Psoas muscle (tissue), 8 donors: ENCODE measurements around the gene ZNF491. TPM values are rescaled to one million over a fixed set of nuclear protein-coding genes. Genes with fewer than 3 reads are reported as not detected.

ENCODE experiments used
- ATAC-seq, 4 donors: fragments of 200-7000 bp; cut with Tn5 transposase; one replicate each; pipeline ENCODE4 v1.9.1; 2020; ENCODE audit warnings: moderate library complexity in 3 of 4, mild to moderate bottlenecking in 2 of 4
- DNase-seq, 2 donors: peaks; one replicate each; pipeline ENCODE4 v3.0.0-alpha.2; 2020
- H3K27ac ChIP-seq: fragments of 200-600 bp; one replicate; pipeline ENCODE4 v1.8.0; 2022
- H3K27me3 ChIP-seq, 3 donors: fragments of 200-600 bp in 1 of 3; one replicate each; pipeline versions ENCODE4 v1.6.1 to v1.8.0; 2013 to 2022; ENCODE audit warnings: low read length in 2 of 3, mild to moderate bottlenecking in 2 of 3, moderate library complexity in 1 of 3; ENCODE audit not compliant: insufficient read depth in 3 of 3
- H3K36me3 ChIP-seq, 2 donors: fragments of 200-600 bp in 1 of 2; one replicate each; pipeline versions ENCODE4 v1.6.1 to v1.8.0; 2013 to 2022; ENCODE audit warnings: low read depth in 1 of 2, mild to moderate bottlenecking in 1 of 2, moderate library complexity in 1 of 2; ENCODE audit not compliant: insufficient read depth in 1 of 2
- H3K4me1 ChIP-seq: fragments of 200-600 bp; one replicate; pipeline ENCODE4 v1.8.0; 2022
- H3K4me3 ChIP-seq: fragments of 200-600 bp; one replicate; pipeline ENCODE4 v1.8.0; 2022; ENCODE audit warnings: mild to moderate bottlenecking
- H3K9me3 ChIP-seq: fragments of 200-600 bp; one replicate; pipeline ENCODE4 v1.8.0; 2022
- WGBS, 3 donors: extraction: QIAGEN DNeasy Blood & Tissue Kit; methylation state at CpG; one replicate each; pipeline versions ENCODE4 v1.1.6 to v1.1.7; 2013; 5-methylcytosine and 5-hydroxymethylcytosine counted together
- intact Hi-C, 2 donors: fragments of 100-400 bp; cut with DNase I; formaldehyde crosslinking; loops; one replicate each; pipeline versions ENCODE4 v1.11.0 to v1.14.2; 2022
- polyA plus RNA-seq, 3 donors: library from polyadenylated mRNA; stranded (reverse); fragments of 200-250 nt; gene quantifications; one replicate each; pipeline ENCODE4 v1.2.3, GENCODE V29; 2013
- total RNA-seq, 4 donors: library from RNA; stranded (reverse); fragmentation: NEBNext Ultra II Directional in 2 of 4; extraction: Animal tissue kit (Norgen Biotek cat#: 25700) in 2 of 4; gene quantifications; one replicate each; pipeline versions ENCODE4 v1.2.1 to v1.2.4, GENCODE V29; 2021 to 2023
- TF ChIP-seq, protein P1 (sequence below): fragments of 200-600 bp; IDR thresholded peaks from one replicate; pipeline ENCODE4 v1.8.0; 2022; ENCODE audit warnings: antibody characterized with exemption
- donor health status: healthy with polysubstance abuse.
- donor health status: DM: no; HTN: no; CAD: no; lungs with moderate emphysema.
- donor health status: Bipolar disorder and iron deficiency.
- donor health status: healthy.
- donor health status: DM: yes; HTN: yes; CAD: no.
- donor health status: DM: no; HTN: no; CAD: no.
- donor health status: DM: no; HTN: no; CAD: no.
- donor health status: DM: yes; HTN: yes; CAD: no.

Gene ZNF491
- total and polyA plus RNA-seq, 7 donors, result 0.44 to 1.9 (median 0.93) TPM

DNA sequence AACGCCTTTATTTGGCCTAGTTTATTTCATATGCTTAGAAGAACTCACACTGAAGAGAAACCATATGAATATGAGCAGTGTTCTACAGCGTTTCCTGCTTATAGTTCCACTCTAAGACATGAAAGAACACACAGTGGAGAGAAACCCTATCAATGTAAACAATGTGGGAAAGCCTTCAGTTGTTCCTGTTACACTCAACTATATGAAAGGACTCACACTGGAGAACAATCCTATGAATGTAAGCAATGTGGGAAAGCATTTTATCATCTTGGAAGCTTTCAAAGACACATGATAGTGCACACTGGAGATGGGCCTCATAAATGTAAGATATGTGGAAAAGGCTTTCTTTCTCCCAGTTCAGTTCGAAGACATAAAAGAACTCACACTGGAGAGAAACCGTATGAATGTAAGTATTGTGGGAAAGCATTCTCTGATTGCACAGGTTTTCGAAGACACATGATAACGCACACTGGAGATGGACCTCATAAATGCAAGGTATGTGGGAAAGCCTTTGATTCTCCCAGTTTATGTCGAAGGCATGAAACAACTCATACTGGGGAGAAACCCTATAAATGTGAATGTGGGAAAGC, 17.8 kb upstream of the ZNF491 start:
- intact Hi-C loops, result loop anchor here in 1 of 2 donors (10.0 kb wide), 1 partner anchor 106 kb away; no protein-coding TSS in a partner anchor
- ATAC-seq (no peak), DNase-seq (no peak)
- Histone ChIP-seq H3K27ac (no peak overlapping the region), H3K4me3 (no peak overlapping the region), H3K27me3 (no peaks in the 10 kb centered on the region), H3K36me3 (peaks cover 31 to 48% of the 10 kb centered on the region in 2 donors), H3K9me3 (peaks cover 69% of the 10 kb centered on the region), H3K4me1 (no peaks in the 10 kb centered on the region)
- TF ChIP-seq, protein P1, sequence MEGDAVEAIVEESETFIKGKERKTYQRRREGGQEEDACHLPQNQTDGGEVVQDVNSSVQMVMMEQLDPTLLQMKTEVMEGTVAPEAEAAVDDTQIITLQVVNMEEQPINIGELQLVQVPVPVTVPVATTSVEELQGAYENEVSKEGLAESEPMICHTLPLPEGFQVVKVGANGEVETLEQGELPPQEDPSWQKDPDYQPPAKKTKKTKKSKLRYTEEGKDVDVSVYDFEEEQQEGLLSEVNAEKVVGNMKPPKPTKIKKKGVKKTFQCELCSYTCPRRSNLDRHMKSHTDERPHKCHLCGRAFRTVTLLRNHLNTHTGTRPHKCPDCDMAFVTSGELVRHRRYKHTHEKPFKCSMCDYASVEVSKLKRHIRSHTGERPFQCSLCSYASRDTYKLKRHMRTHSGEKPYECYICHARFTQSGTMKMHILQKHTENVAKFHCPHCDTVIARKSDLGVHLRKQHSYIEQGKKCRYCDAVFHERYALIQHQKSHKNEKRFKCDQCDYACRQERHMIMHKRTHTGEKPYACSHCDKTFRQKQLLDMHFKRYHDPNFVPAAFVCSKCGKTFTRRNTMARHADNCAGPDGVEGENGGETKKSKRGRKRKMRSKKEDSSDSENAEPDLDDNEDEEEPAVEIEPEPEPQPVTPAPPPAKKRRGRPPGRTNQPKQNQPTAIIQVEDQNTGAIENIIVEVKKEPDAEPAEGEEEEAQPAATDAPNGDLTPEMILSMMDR, result no peak
- 97 to 99% (median 99%) methylated on average over 7 of the region's 7 CpGs for WGBS, 3 donors

DNA sequence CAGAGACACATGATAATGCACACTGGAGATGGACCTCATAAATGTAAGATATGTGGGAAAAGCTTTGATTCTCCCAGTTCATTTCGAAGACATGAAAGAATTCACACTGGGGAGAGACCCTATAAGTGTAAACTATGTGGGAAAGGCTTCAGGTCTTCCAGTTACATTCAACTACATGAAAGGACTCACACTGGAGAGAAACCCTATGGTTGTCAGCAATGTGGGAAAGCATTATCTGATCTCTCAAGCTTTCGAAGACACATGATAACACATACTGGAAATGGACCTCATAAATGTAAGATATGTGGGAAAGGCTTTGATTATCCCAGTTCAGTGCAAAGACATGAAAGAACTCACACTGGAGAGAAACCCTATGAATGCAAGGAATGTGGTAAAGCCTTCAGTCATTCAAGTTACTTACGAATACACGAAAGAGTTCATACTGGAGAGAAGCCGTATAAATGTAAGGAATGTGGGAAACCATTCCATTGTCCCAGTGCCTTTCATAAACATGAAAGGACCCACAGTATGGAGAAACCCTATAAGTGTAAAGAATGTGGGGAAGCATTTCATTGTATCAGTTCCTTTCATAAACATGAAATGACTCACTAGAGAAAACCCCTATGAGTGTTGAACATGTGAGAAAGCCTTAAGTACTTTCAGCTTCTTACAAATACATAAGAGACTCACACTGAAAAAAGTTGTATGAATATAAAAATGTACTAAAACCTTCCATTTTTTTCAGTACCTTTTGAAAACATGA, 16.8 kb upstream of the ZNF491 start:
- Histone ChIP-seq H3K27ac (no peak overlapping the region), H3K4me1 (no peaks in the 10 kb centered on the region), H3K27me3 (no peaks in the 10 kb centered on the region), H3K36me3 (peaks cover 31 to 48% of the 10 kb centered on the region in 2 donors), H3K4me3 (no peak overlapping the region), H3K9me3 (peaks cover 76% of the 10 kb centered on the region)
- ATAC-seq (no peak), DNase-seq (no peak)
- TF ChIP-seq, protein P1, result no peak
- intact Hi-C loops, result loop anchor here in 1 of 2 donors (10.0 kb wide), 1 partner anchor 107 kb away; no protein-coding TSS in a partner anchor
- 94 to 97% (median 95%) methylated on average over 5 of the region's 5 CpGs for WGBS, 3 donors

DNA sequence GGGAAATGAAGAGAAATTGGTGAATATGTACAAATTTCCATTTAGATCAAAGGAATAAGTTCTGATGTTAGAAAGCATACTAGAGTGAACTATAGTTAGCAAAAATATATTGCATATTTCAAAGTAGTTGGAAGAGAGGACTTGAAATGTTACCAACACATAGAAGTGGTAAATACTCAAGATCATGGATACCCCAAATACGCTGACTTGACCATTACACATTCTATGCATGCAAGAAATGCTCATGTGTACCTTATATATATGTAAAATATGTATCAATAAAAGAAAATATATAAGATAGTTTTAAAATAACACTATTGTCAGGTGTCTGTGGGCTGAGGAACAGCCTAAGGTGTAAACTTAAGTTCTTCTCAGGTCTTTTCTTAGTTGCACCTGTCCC, 14.6 kb upstream of the ZNF491 start:
- Histone ChIP-seq H3K27me3 (no peaks in the 10 kb centered on the region), H3K27ac (no peak overlapping the region), H3K4me1 (no peaks in the 10 kb centered on the region), H3K9me3 (peaks cover 93% of the 10 kb centered on the region), H3K36me3 (peaks cover 27 to 35% of the 10 kb centered on the region in 2 donors), H3K4me3 (no peak overlapping the region)
- TF ChIP-seq, protein P1, result no peak
- no peak for DNase-seq
- intact Hi-C loops, result loop anchor here in 1 of 2 donors (10.0 kb wide), 1 partner anchor 109 kb away; no protein-coding TSS in a partner anchor
- no peak for ATAC-seq
- WGBS, 3 donors, result 99 to 100% (median 100%) methylated on average over 1 of the region's 1 CpG

DNA sequence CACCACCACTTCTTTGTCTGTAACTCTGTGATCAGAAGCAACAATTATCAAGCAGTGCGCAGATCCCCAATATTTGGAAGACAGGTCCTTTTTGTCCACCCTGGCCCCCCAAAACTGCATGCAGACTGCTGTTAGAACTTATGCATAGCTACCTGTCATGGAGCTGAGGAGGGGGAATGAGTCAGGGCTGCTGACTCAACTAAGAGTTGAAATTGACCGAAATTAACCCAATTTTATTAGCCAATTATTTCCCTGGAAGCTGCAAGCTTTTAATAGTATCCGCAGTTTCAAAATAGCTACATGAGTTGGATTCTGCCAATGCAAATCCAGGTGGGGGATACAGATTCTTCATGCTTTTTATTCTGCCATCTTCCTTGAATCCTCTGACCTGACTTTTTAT, 14.0 kb upstream of the ZNF491 start:
- TF ChIP-seq, protein P1, result no peak
- intact Hi-C loops, result loop anchor here in 1 of 2 donors (10.0 kb wide), 1 partner anchor 110 kb away; no protein-coding TSS in a partner anchor
- H3K27ac ChIP-seq, result no peak overlapping the region
- ATAC-seq (no peak), DNase-seq (no peak)
- H3K4me1 ChIP-seq, result no peaks in the 10 kb centered on the region
- peaks cover 22 to 29% of the 10 kb centered on the region in 2 donors for H3K36me3 ChIP-seq
- H3K27me3 ChIP-seq, result no peaks in the 10 kb centered on the region
- 95 to 97% (median 97%) methylated on average over 3 of the region's 3 CpGs for WGBS, 3 donors
- no peak overlapping the region for H3K4me3 ChIP-seq
- peaks cover 93% of the 10 kb centered on the region for H3K9me3 ChIP-seq
